ENCODE data around the gene SHISA2.

The SHISA2 gene

GRCh38 chr13:26010487-26011207 is 41.2 kb downstream of the SHISA2 start:
- no peak for TF ChIP-seq Cebpa-rat (IDR thresholded peaks at IDR 0.05)
- Histone ChIP-seq H3K4me2 (peak overlapping the region in 2 of 11 experiments; percentile 81 to 83; a peak in 3 of 22 replicates), H3K9ac (no peak overlapping the region), H3K4me3 (no peak overlapping the region), H3K9me3 (replicated peaks in 1 of 11) (peaks cover 0 to 21% (median 10%) of the 10 kb centered on the region in 11 experiments; a peak in 15 of 22 replicates), H3K27me3 (no peaks in the 10 kb centered on the region), H3K4me1 (peaks cover 21 to 40% (median 31%) of the 10 kb centered on the region in 10 experiments), H3K27ac (no peak overlapping the region), H3K36me3 (no peaks in the 10 kb centered on the region), H4K20me1 (no peaks in the 10 kb centered on the region)

GRCh38 chr13:26007261-26008125 is 44.3 kb downstream of the SHISA2 start:
- Histone ChIP-seq H3K4me1 (peaks cover 11 to 20% (median 17%) of the 10 kb centered on the region in 10 experiments), H3K36me3 (no peaks in the 10 kb centered on the region), H3K9me3 (replicated peaks in 1 of 11) (peaks cover 10 to 37% (median 25%) of the 10 kb centered on the region in 11 experiments; a peak in 20 of 22 replicates), H3K4me3 (no peak overlapping the region), H3K9ac (no peak overlapping the region), H3K4me2 (peak overlapping the region in 7 of 11 experiments; percentile 8 to 33 (median 21); a peak in 7 of 22 replicates), H3K27me3 (no peaks in the 10 kb centered on the region), H4K20me1 (no peaks in the 10 kb centered on the region), H3K27ac (no peak overlapping the region)
- no peak for TF ChIP-seq Cebpa-rat (IDR thresholded peaks at IDR 0.05)
